HG02885 (cell line): Measurements from ENCODE around the gene PADI6.

ENCODE experiments used
- ATAC-seq: cut with Tn5 transposase; IDR thresholded peaks from one replicate; pipeline ENCODE4 v1.9.1; 2021; ENCODE audit warnings: mild to moderate bottlenecking; ENCODE audit not compliant: unreplicated experiment, poor library complexity

The PADI6 gene

GRCh38 chr1:17355898-17356297, 16.1 kb upstream of the PADI6 start:
- ATAC-seq, result no peak

DNA sequence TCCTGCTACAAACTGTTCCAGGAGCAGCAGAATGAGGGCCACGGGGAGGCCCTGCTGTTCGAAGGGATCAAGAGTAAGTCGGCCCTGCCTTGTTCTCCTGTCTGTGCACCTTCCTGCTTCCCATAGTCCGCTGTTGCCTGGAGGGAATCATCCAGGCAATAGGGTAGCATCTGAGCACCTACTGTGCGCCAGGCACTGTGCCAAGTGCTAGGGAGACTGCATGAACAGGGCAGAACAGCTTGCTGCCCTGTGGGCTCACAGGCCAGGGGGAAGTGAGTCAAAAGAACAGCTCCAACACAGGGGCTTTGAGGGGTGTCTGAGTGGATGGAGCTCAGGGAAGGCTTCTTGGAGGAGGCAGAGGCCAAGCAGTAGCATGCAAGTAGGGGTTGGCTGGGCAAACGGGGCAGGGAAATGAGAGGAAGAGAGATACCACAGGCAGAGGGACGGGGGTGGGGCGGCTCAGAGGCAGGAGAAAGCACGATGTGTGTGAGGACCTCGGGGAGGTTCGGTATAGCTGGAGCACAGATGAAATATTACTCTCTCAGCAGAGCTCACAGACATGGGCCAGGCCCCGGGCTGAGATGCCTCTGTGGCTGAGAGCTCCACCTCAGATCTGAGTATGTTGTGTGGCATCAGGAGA, 15.5 kb upstream of the PADI6 start:
- no peak for ATAC-seq

- no peak for ATAC-seq
Measured at GRCh38 chr1:17358557-17358956, 13.4 kb upstream of the PADI6 start.

DNA sequence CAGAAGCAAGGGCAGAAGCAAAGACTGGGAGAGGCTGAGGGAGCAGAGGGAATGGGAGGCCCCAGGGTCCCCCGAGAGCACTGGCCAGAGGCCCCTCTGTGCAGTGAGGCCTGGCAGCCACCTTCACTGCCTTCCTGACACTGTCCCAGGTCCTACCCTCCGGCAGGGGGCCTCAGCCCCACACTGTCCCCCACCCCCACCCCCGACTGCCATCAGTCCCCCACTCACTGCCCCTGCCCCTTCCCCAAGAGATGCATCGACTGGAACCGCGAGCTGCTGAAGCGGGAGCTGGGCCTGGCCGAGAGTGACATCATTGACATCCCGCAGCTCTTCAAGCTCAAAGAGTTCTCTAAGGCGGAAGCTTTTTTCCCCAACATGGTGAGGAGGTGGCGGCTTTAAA, 13.0 kb upstream of the PADI6 start:
- no peak for ATAC-seq

GRCh38 chr1:17359808-17360207, 12.2 kb upstream of the PADI6 start:
- no peak for ATAC-seq

DNA sequence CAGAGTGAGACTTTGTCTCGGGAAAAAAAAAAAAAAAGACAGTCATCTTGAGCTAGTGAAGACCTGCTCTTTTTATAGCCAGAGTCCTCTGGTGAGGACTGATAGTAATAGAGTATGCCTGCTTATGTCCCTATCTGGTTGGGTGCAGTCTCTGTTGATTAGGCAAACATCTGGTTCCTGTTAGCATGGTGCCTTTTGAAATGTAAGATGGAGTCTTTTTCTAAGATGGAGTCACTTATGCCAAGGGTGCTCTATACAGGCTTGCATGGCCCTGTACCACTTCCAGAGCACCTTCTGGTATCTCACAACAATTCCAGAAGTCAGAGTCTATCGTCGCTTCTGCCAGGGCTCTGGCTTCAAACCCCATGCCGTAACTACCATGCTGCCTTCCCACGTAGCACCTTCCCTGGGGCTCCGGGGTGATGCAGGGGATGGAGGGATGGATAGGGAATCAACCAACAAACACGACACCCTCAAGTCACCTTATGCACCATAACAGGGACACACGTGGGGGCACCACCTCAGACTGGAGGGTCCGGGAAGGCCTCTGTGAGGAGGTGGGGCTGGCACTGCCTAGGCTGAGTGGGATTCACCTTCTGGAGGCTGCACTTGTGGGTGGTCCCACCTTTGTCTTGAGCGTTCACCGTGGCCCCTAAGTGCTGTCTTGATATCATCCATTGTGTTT, 11.6 kb upstream of the PADI6 start:
- ATAC-seq, result no peak

- no peak for ATAC-seq
Measured at GRCh38 chr1:17361687-17362086, 10.3 kb upstream of the PADI6 start.

DNA sequence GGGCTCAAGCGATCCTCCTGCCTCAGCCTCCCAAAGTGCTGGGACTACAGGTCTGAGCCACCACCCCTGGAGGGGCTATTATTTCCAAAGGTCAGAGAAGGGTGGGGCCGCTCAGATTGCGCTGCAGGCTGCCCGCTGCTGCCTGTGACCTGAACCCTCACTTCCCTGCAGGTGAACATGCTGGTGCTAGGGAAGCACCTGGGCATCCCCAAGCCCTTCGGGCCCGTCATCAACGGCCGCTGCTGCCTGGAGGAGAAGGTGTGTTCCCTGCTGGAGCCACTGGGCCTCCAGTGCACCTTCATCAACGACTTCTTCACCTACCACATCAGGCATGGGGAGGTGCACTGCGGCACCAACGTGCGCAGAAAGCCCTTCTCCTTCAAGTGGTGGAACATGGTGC, 8.6 kb upstream of the PADI6 start:
- no peak for ATAC-seq

GRCh38 chr1:17363771-17364170, 8.2 kb upstream of the PADI6 start:
- ATAC-seq, result no peak

GRCh38 chr1:17365293-17365692, 6.7 kb upstream of the PADI6 start:
- no peak for ATAC-seq

- no peak for ATAC-seq
Measured at GRCh38 chr1:17369466-17369865, 2.5 kb upstream of the PADI6 start.

DNA sequence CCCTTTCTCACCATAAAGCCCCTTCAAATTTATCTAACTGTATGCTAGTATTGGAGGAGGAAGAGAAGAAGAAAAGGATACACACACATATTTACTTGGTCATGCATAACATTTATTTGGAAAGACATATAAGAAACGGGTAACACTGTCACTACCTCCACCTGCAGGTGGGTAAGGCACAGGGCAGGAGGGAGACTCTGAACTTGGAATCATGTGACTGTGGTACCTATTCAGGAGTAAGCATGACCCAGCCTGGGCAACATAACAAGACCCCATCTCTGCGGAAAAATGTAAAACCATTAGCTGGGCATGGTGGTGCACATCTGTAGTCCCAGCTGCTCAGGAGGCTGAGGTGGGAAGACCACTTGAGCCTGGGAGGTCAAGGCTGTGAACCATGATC, 1.4 kb upstream of the PADI6 start:
- no peak for ATAC-seq

DNA sequence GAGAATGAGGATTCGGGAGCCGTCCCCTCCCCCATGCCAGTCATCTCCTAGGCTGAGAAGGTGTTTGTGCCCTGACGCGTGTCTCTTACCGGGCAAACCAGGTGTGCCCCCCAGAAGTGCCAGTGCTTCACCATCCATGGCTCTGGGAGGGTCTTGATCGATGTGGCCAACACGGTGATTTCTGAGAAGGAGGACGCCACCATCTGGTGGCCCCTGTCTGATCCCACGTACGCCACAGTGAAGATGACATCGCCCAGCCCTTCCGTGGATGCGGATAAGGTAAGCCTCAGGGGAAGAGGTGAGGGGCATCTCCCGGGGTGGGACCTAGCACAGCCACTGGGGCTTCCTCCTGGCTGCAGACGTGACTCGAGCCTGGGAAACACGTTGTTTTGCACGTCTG, 959 bp downstream of the PADI6 start:
- ATAC-seq, result no peak

- no peak for ATAC-seq
Measured at GRCh38 chr1:17375651-17376050, 3.7 kb downstream of the PADI6 start.

GRCh38 chr1:17377325-17377953, 5.4 kb downstream of the PADI6 start:
- ATAC-seq, result no peak

- ATAC-seq, result no peak
Measured at GRCh38 chr1:17381161-17381560, 9.2 kb downstream of the PADI6 start.

DNA sequence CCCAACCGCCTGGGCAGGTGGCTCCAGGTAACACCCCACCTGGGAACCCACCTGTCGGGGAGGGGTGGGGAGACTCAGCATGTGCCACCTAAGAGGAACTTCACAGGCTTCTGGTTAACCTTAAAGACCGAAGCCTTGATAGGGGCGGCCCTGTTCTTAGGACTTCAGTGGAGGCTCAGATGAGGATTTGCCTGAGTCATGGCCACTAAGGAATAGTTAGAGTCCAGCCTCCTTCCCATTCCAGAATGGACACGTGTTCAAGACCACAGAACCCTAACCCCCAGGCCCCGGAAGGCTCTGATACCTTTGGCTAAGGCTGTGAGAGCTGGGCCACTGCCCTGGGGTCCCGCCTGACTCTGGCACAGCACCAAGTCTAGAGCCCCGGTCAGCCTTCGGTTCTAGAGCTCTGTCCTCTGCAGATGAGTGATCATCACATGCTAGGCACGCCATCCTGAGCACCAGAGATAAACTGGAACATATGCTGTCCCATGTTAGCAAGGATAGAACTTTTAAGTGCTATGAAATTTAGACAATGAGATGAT, 20.3 kb downstream of the PADI6 start:
- no peak for ATAC-seq

DNA sequence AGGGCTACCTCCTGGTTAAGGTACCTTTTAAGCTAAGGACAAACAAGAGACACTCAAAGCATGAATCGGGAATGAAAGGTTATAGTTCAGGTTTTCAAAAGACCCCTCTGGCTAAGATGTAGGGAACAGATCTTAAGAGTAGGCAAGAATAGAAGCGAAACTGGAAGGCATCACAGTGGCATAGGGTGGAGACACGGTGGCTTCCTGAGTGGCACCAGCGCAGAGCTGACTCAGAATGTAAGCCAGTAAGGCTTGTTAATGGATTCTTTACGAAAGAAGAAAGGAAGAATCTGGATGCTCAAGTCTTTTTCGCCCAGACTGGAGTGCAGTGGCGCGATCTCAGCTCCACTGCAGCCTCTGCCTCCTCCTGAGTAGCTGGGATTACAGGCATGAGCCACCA, 21.2 kb downstream of the PADI6 start:
- ATAC-seq, result no peak

DNA sequence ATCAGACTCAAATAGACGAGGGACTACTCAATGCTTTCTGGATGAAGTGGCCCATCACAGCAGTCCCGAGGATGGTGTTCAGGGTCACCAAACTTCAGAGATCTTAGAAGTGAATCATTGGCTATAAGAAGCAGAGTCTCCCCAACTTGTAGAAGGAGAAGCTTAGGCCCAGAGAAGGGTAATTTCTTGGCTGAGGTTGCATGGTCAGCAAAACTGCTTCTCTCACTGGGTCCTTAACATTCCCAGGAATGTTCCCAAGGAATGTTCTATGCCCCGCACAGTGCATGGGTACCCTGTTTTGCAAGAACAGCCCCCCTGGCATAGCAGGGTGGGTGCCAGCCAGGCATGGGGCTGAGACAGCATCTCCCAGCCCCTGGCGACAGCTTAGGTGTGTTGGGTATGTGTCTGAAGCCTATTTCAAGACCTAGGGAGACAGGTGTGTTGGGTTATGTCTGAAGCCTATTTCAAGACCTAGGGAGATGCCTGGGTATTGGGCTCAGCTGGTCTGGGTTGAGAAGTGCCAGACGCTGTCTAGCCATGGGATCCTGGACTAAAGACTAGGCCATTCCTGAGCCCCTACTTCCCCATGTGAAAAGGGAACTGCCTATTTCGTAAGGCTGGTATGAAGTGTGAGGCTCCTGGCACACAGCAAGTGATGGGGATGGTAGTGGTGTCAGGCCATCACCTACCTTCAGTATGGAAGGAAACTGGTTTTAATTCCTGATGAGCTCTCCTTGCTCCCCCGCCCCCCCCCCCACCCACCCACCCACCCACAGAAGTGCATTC, 26.1 kb downstream of the PADI6 start:
- ATAC-seq, result no peak

GRCh38 chr1:17400725-17401341, 28.8 kb downstream of the PADI6 start:
- no peak for ATAC-seq
